Lung microvascular endothelial cell (primary cell): ENCODE data around the gene ARHGAP15. TPM values are rescaled to one million over a fixed set of nuclear protein-coding genes. Genes with fewer than 3 reads are reported as not detected.
A peak's percentile ranks its signal among the peaks of the same experiment; 100 is the strongest.
"Not testable (repeated sequence)": the region's sequence is repeated elsewhere in the genome, so short reads cannot be mapped to it uniquely, and the experiment has no call there.

Source experiments
- DNase-seq, 2 donors: peaks; one replicate each; pipeline versions ENCODE4 v3.0.0 to v3.0.0-alpha.2; 2010; ENCODE audit warnings: low read depth in 2 of 2
- total RNA-seq: library from RNA; depleted of rRNA; stranded (reverse); fragments of >200 nt; gene quantifications from 2 replicates; pipeline ENCODE4 v1.2.1, GENCODE V29; 2014

ARHGAP15 gene
- total RNA-seq, 1 donor from 2014 or later: not detected

DNA sequence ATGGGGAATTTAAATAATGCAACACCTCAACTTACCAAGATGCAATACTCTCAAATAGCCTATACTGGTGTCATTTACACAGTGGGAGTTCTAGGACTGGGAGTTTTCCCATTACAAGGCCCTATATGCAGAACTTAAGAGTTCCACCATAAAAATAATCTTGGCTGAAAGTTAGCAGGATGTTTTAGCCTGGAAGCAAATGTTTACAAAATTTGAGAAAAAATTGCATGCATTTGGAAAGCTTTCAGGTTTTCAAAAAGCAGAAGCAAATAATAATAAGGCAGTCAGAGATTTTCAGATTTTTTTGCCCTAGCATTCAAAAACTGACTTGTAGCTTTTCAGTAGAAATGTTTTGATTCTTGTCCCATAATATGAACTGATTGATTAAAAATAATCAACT, 397.3 kb downstream of the ARHGAP15 start:
- no peak for DNase-seq

DNA sequence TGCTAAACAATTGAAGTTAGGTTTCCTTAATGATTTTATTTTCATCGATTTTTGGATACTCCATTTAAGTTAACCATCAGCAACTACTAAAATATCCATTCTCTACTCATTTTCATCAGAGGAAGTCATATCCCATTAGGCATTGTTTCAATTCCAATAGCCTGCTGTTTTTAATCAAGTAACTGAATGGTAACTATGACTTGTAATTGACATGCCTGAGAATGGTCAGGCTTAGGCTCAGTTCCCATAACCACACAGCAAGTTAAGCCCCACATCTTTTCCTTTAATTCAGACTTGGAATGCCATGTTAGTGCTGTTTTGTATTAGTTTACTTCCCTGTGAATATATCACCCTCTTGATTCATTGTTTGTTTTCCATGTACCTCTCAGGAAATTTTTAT, 398.8 kb downstream of the ARHGAP15 start:
- no peak for DNase-seq

- DNase-seq: no peak
Observed at GRCh38 chr2:143529118-143529720, 400.0 kb downstream of the ARHGAP15 start.

GRCh38 chr2:143530758-143531157, 401.5 kb downstream of the ARHGAP15 start:
- DNase-seq: no peak

GRCh38 chr2:143532061-143532460, 402.8 kb downstream of the ARHGAP15 start:
- DNase-seq: no peak

DNA sequence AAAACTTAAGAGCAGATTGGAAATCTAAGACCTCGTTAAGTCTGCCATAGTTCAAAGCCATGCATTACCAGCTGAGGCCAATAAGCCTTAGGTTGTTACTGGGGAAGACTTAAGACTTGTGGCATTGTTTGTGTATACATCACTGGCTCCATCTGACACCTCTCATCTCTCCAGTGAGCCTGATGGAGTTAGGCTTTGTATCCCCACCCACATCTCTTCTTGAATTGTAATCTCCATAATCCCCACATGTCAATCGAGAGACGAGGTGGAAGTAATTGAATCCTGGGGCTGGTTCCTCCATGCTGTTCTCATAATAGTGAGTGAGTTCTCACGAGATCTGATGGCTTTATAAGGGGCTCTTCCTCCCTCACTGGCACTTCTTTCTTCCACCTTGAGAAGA, 404.6 kb downstream of the ARHGAP15 start:
- DNase-seq: no peak

DNA sequence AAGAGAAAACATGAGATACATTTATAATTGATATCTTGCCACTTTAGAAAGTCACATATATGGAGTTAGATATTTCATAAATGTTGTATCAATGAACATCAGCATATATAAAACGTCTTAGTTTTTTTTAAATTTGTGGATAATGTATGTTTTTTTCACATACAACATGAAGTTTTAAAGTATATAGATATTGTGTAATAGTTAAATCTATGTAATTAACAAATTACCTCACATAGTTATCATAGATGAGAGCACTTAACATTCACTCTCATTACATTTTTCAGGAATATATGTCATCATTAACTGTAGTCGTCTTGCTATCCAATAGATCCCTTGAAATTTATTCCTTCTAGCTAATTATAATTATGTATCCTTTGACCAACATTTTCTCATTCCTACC, 406.6 kb downstream of the ARHGAP15 start:
- DNase-seq: no peak

GRCh38 chr2:143541899-143542298, 412.7 kb downstream of the ARHGAP15 start:
- DNase-seq: not testable (repeated sequence)

DNA sequence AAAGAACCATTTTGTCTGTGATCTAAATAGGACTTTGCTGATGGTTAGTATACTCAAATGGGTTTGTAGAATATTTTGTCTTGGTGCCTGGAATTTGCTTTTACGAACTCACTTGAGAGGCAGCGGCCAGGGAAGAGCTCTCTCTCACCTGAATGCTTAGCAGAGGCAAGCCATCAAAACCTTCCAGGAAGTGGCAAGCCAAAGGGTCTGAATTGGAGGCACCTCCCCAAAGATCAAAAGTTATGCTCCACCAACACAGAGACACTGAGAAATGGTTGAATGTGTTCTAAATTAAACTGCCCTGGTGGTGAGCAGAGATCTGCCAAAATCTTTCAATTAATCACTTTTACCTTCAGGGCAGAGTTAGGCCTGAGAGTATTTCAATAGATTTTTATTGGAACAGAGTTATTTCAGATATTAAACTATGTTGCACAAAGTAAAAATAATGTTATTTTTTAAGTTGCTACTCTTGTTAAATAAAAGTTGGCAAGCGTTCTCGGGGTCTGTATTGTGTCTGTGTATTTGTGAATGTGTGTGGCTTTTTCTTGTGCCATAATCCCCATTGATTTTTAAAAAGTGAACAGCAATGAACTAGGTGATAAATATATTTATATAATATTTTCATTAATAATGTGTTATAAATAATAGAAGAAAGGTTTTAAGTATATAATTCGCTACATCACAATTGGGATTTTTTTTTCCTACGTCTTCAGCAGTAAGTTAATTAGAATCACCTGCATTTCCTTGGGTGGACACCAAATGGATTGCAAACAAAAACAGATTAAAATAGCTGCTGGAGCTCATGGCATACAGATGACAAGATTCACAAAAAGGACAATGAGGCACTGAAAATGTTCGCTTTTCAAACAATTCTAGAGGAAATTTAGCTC, 416.1 kb downstream of the ARHGAP15 start:
- no peak for DNase-seq

DNA sequence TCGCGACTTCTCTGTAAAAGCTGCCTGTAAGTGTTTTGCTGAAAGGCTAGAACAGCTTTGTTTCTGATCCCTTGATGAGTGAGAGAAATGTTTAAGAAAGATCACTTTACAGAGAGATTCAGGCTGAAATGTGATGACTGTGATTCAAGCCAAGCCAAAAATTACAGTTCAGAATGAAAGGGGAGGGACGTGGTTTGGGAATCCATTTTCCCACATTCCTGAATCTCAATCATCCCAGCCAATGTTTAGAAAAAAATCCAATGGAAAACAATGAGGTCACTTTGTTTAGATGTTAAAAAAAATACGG, 416.7 kb downstream of the ARHGAP15 start:
- no peak for DNase-seq

- DNase-seq: no peak
Observed at GRCh38 chr2:143548032-143548431, 418.8 kb downstream of the ARHGAP15 start.

GRCh38 chr2:143550500-143550899, 421.3 kb downstream of the ARHGAP15 start:
- no peak for DNase-seq

DNA sequence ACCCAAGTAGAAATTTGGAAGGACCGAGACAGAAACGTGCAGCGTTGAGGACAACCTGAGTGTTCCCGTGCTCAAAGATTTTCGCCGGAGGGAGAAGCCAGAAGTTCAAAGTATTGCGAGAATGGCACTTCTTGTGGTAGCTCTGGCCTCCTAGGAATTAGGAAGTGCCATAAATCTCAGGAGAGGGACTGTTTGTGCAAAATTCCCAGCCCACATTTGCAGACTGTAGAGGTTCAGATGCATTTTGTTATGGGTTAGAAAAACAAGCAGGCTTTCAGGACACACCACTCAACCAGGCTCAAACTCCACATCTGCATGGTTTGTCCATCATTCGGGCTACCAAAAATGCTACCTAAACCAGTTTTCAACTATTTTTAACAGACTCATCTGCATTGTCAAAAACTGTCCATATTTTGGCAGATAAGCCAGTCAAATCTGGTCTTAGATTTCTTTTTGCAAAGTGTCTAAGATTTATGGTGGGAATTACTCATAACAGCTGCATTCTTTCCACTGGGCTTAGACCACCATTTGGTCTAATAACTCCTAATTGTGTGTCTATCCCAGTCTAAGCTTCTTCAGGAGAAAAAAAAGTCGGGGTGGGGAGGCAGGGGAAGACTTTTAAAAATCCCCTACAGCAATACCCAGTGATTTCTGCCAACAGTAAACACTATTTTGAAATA, 422.9 kb downstream of the ARHGAP15 start:
- no peak for DNase-seq

GRCh38 chr2:143553261-143553660, 424.0 kb downstream of the ARHGAP15 start:
- DNase-seq: no peak

GRCh38 chr2:143558665-143559064, 429.4 kb downstream of the ARHGAP15 start:
- DNase-seq: no peak

DNA sequence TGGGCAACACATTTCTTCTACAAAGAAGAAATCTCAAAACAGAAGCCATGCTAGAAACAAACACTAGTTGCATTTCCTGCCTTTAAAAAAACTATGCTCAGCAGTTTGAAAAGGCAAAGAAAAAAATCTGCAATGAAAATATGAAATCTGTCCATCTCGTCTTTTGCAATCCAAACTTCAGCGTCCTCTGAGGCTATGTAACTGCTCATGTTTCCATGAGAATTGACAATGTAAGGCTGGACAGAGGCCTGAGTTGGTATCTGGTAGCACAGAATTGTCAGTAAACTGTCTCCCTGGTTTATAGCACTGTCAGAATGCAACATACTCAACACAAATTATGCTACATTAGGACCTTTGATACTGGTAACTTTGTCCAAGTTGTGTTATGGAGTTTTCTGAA, 429.9 kb downstream of the ARHGAP15 start:
- no peak for DNase-seq

DNA sequence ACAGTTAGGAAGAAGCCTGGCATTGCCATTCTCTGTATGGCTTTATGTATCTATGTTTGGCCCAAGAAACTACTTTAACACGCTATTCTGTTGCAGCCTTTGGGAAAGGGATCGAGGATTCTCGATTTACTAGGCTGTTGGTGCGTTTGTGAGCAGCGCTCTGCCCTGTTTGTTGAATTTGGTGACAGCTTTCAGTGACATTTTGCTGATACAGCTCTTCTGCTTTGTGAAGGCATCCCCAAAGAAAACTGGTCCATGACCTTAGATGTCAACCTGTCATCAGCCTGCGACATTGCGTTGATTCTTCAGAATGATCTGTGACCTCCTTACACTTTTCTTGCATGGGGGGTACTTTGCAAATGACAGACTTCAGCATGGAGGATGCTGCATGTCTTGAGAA, 431.5 kb downstream of the ARHGAP15 start:
- no peak for DNase-seq

DNA sequence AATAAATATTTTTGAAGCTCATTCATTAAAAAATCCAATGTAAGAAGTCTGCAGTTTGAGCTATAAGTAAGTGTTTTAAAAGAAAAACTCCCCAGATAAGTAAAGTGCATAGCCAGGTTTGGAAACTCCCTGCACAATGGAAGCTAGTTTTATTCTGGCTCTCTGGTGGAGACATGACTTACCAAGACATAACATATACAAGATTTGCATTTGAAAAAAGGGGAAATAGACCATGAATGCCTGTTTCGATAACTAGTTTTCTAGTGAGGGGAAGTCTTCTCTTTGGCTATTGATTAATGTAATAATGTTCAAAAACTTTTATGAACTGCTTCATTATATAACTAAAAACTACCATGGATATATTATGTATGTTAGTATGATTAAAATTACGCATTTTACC, 435.2 kb downstream of the ARHGAP15 start:
- DNase-seq: no peak

- no peak for DNase-seq
Observed at GRCh38 chr2:143571747-143572146, 442.5 kb downstream of the ARHGAP15 start.

GRCh38 chr2:143572421-143572820, 443.2 kb downstream of the ARHGAP15 start:
- no peak for DNase-seq

DNA sequence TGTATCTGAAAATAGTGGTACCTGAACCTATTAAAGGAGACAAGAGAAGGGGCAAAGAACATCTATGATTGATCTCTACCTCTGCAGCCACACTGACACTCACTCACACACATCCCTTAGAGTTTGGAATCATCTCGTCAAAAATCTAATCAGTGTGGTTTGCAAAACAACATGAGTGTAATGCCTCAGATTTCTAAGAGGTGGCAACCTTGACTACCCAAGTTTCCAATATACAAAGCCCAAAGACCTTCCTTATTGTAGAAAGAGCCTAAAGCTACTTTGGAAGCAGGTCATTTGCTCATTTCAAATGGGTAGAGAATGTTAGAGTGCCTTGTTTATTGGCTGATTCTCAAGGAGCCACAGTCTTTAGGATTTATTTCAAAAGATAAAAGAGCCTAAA, 444.9 kb downstream of the ARHGAP15 start:
- no peak for DNase-seq

DNA sequence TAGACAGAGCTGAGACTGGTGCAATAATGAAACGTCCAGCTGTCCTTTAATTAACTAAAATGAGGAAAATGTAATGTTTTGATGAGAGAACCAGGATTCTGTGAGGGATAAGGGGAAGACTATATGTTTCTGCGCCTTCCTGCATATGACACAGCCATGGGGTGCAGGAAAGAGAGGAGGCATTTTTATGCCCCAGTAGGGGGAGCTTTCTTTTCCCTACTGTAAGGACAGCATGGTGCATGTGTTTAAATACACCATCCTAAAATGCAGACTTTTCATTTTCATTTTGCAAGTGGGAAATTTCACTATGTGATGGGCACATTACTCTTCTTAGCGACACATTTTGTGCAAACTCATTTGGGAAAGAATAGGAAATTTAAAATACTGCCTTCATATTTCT, 446.1 kb downstream of the ARHGAP15 start:
- DNase-seq: peak in 1 of 2 donors; percentile 5

DNA sequence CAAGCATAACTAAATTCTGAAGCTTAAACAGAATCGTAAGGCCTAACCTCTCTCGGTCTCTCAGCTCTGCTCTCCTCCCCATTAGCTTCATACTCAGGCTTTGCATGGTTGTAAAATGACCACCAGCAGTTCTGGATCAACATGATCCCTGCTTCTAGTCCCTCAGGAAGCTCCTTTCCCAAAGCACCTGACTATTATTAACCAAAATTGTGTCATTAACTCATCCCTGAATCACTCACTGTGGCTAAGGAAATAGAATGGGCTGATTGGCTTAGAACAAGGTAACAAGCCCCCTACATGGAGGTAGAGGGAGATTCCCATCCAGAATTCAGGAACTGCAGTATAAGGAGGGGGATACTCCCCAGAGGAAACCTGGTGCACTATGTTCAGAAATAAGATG, 448.3 kb downstream of the ARHGAP15 start:
- no peak for DNase-seq
